Spinal cord (tissue), 10 donors: Measurements from ENCODE around the gene ACSL1. TPM values are rescaled to one million over a fixed set of nuclear protein-coding genes. Genes with fewer than 3 reads are reported as not detected.
"Not testable (repeated sequence)": the region's sequence is repeated elsewhere in the genome, so short reads cannot be mapped to it uniquely, and the experiment has no call there.

Experiments
- DNase-seq, 6 donors: peaks; one replicate each; pipeline versions ENCODE4 v3.0.0 to v3.0.0-alpha.2; 2013 to 2015; ENCODE audit warnings: low spot score in 6 of 6, low read depth in 4 of 6
- H3K27ac ChIP-seq: one replicate; pipeline ENCODE4 v1.5.1; 2013; ENCODE audit warnings: low read depth, low read length, control low read depth
- H3K27me3 ChIP-seq: one replicate; pipeline ENCODE4 v1.6.1; 2013; ENCODE audit warnings: low read length; ENCODE audit not compliant: control insufficient read depth, insufficient read depth
- H3K36me3 ChIP-seq: one replicate; pipeline ENCODE4 v1.6.1; 2013; ENCODE audit warnings: low read length; ENCODE audit not compliant: control insufficient read depth, insufficient read depth
- H3K4me1 ChIP-seq: one replicate; pipeline ENCODE4 v1.6.1; 2013; ENCODE audit warnings: low read length; ENCODE audit not compliant: control insufficient read depth, insufficient read depth
- H3K4me3 ChIP-seq: one replicate; pipeline ENCODE4 v1.5.1; 2013; ENCODE audit warnings: low read depth, low read length, control low read depth
- H3K9me3 ChIP-seq: one replicate; pipeline ENCODE4 v1.6.1; 2013; ENCODE audit warnings: low read length; ENCODE audit not compliant: control insufficient read depth, insufficient read depth
- WGBS: methylation state at CpG from one replicate; pipeline ENCODE4 v1.1.5; 2013; ENCODE audit warnings: missing lambda C conversion rate; ENCODE audit not compliant: insufficient coverage; 5-methylcytosine and 5-hydroxymethylcytosine counted together
- polyA plus RNA-seq, 2 donors: library from polyadenylated mRNA; unstranded; fragments of 120-200 nt; gene quantifications; one replicate each; pipeline ENCODE4 v1.2.1, GENCODE V29; 2013; ENCODE audit not compliant: insufficient read length in 2 of 2
- total RNA-seq, 2 donors: library from RNA; depleted of rRNA in 1 of 2; stranded (reverse); fragments of 120-200 nt in 1 of 2; fragments of >200 nt in 1 of 2; gene quantifications; one replicate each; pipeline versions ENCODE4 v1.2.3 to v1.2.4, GENCODE V29; 2013 to 2014
- donor health status: healthy.

The ACSL1 gene
- total and polyA plus RNA-seq, 4 donors = 28.9 to 62.7 (median 29.9) TPM

- H3K36me3 ChIP-seq = peaks cover 8% of the 10 kb centered on the region
- DNase-seq = no peak
- no peaks in the 10 kb centered on the region for H3K27me3 ChIP-seq
- H3K4me1 ChIP-seq = no peaks in the 10 kb centered on the region
- H3K27ac ChIP-seq = no peak overlapping the region
- 76% methylated on average over 5 of the region's 6 CpGs for WGBS
- H3K9me3 ChIP-seq = no peaks in the 10 kb centered on the region
- H3K4me3 ChIP-seq = no peak overlapping the region
These were observed 74.2 kb downstream of the ACSL1 start for GRCh38 chr4:184751585-184751956.

GRCh38 chr4:184750926-184751584, 74.7 kb downstream of the ACSL1 start:
- WGBS = 85% methylated on average over 8 of the region's 8 CpGs
- no peak overlapping the region for H3K27ac ChIP-seq
- no peak for DNase-seq
- H3K4me1 ChIP-seq = no peaks in the 10 kb centered on the region
- H3K27me3 ChIP-seq = no peaks in the 10 kb centered on the region
- H3K4me3 ChIP-seq = no peak overlapping the region
- peaks cover 8% of the 10 kb centered on the region for H3K36me3 ChIP-seq
- no peaks in the 10 kb centered on the region for H3K9me3 ChIP-seq

- no peak for DNase-seq
- Histone ChIP-seq H3K4me1 (no peaks in the 10 kb centered on the region), H3K36me3 (peaks cover 3% of the 10 kb centered on the region), H3K27ac (no peak overlapping the region), H3K4me3 (no peak overlapping the region), H3K27me3 (no peaks in the 10 kb centered on the region), H3K9me3 (no peaks in the 10 kb centered on the region)
- WGBS = 63% methylated on average over 8 of the region's 8 CpGs
These were observed 77.5 kb downstream of the ACSL1 start for GRCh38 chr4:184748251-184748652.

- Histone ChIP-seq H3K36me3 (peaks cover 3% of the 10 kb centered on the region), H3K27me3 (no peaks in the 10 kb centered on the region), H3K4me3 (no peak overlapping the region), H3K27ac (peak overlapping the region; percentile 69), H3K4me1 (no peaks in the 10 kb centered on the region), H3K9me3 (no peaks in the 10 kb centered on the region)
- WGBS = 78% methylated on average over 3 of the region's 4 CpGs
- no peak for DNase-seq
These were observed 78.5 kb downstream of the ACSL1 start for GRCh38 chr4:184747034-184747830.

- Histone ChIP-seq H3K9me3 (no peaks in the 10 kb centered on the region), H3K4me3 (peak overlapping the region; percentile 2), H3K27ac (peak overlapping the region; percentile 69), H3K4me1 (no peaks in the 10 kb centered on the region), H3K36me3 (peaks cover 3% of the 10 kb centered on the region), H3K27me3 (no peaks in the 10 kb centered on the region)
- 11% methylated on average over 2 of the region's 10 CpGs for WGBS
- peak in 5 of 6 donors; percentile 31 to 88 (median 59) for DNase-seq
These were observed 79.7 kb downstream of the ACSL1 start for GRCh38 chr4:184745831-184746795.

GRCh38 chr4:184744236-184744635, 81.5 kb downstream of the ACSL1 start:
- no peaks in the 10 kb centered on the region for H3K9me3 ChIP-seq
- no peak overlapping the region for H3K4me3 ChIP-seq
- no peak for DNase-seq
- H3K36me3 ChIP-seq = peaks cover 3% of the 10 kb centered on the region
- no peaks in the 10 kb centered on the region for H3K4me1 ChIP-seq
- WGBS = 87% methylated on average over 8 of the region's 10 CpGs
- H3K27me3 ChIP-seq = no peaks in the 10 kb centered on the region
- no peak overlapping the region for H3K27ac ChIP-seq

- H3K4me3 ChIP-seq = no peak overlapping the region
- WGBS = 92% methylated on average over 2 of the region's 4 CpGs
- H3K27ac ChIP-seq = no peak overlapping the region
- DNase-seq = no peak
- no peaks in the 10 kb centered on the region for H3K4me1 ChIP-seq
- H3K36me3 ChIP-seq = peaks cover 3% of the 10 kb centered on the region
- no peaks in the 10 kb centered on the region for H3K27me3 ChIP-seq
- H3K9me3 ChIP-seq = no peaks in the 10 kb centered on the region
These were observed 82.1 kb downstream of the ACSL1 start for GRCh38 chr4:184743650-184744049.

GRCh38 chr4:184741651-184742050, 84.1 kb downstream of the ACSL1 start:
- H3K36me3 ChIP-seq, DNase-seq, H3K9me3 ChIP-seq, H3K4me3 ChIP-seq, H3K27ac ChIP-seq, H3K4me1 ChIP-seq, H3K27me3 ChIP-seq: not testable (repeated sequence)
- no CpG with 5 or more reads among the region's 1 CpG for WGBS

GRCh38 chr4:184740980-184741391, 84.8 kb downstream of the ACSL1 start:
- no peaks in the 10 kb centered on the region for H3K27me3 ChIP-seq
- no peak overlapping the region for H3K4me3 ChIP-seq
- no peaks in the 10 kb centered on the region for H3K4me1 ChIP-seq
- DNase-seq = no peak
- no peaks in the 10 kb centered on the region for H3K36me3 ChIP-seq
- no peaks in the 10 kb centered on the region for H3K9me3 ChIP-seq
- 97% methylated on average over 17 of the region's 20 CpGs for WGBS
- H3K27ac ChIP-seq = no peak overlapping the region
